Astrocyte (in vitro differentiated cells and primary cell): ENCODE measurements around the gene RAP1GAP.

ENCODE experiments used
- CTCF ChIP-seq: IDR thresholded peaks from 2 replicates; pipeline ENCODE4 v1.5.1; 2011; ENCODE audit warnings: low read depth, mild to moderate bottlenecking, inconsistent platforms, low read length, moderate library complexity; ENCODE audit not compliant: insufficient read depth
- EZH2 ChIP-seq: IDR thresholded peaks from 2 replicates; pipeline ENCODE4 v1.6.1; 2012; ENCODE audit warnings: mild to moderate bottlenecking, low read length, inconsistent platforms; ENCODE audit not compliant: insufficient read depth

- TF ChIP-seq CTCF (no peak), EZH2 (no peak)
Observed at GRCh38 chr1:21652937-21653743, 16.0 kb downstream of the RAP1GAP start.
